Cardiac fibroblast (primary cell): ENCODE measurements around the gene ZNF816.
"Not testable (repeated sequence)": the region's sequence is repeated elsewhere in the genome, so short reads cannot be mapped to it uniquely, and the experiment has no call there.

Source experiments
- DNase-seq, 2 donors: peaks; one replicate each; pipeline versions ENCODE4 v3.0.0 to v3.0.0-alpha.2; 2010; ENCODE audit warnings: low read depth in 2 of 2
- H3K4me3 ChIP-seq, 2 donors: replicated peaks in 1 of 2; 1 replicate in 1 of 2; 2 replicates in 1 of 2; pipeline ENCODE4 v1.5.1; 2011; ENCODE audit warnings: low read depth in 2 of 2, low read length in 2 of 2, mild to moderate bottlenecking in 2 of 2, moderate library complexity in 1 of 2
- CTCF ChIP-seq: IDR thresholded peaks from one replicate; pipeline ENCODE4 v1.5.1; 2011; ENCODE audit warnings: low read depth, mild to moderate bottlenecking, low read length, inconsistent platforms

ZNF816 gene

DNA sequence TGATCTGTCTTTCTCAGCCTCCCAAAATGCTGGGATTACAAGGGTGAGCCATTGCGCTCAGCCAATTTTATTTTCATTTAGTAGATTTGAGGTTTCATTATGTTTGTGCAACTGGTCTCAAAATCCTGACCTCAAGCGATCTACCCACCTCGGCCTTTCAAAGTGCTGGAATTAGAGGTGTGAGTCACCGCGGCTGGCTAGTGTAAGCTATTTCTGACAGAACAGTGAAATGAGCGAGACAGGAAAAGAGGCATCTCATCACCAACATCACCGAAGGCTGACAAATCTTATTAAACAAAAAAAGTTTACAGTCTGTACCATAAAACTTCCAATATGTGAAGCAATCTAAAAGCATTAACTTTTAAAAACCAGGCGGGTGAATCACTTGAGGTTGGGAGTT lies 27.2 kb downstream of the ZNF816 start:
- TF ChIP-seq CTCF, result no peak
- DNase-seq, result peak; percentile 11 to 41

DNA sequence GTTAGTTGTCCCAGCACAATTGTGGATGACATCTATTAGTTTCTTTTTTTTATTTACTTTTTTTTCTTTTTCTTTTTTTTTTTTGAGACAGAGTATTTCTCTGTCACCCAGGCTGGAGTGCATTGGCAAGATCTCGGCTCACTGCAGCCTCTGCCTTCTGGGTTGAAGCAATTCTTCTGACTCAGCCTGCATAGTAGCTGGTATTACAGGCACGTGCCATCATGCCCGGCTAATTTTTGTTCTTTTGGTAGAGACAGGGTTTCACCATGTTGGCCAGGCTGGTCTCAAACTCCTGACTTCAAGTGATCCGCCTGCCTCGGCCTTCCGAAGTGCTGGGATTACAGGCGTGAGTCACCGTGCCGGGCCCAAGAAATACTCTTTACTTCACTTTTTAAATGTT lies 38.0 kb downstream of the ZNF816 start:
- not testable (repeated sequence) for H3K4me3 ChIP-seq
- peak in 1 of 2 donors; percentile 11 for DNase-seq

More for the DNA sequence above, 27.2 kb downstream of the ZNF816 start:
- no peak overlapping the region for H3K4me3 ChIP-seq

- DNase-seq, result peak; percentile 14 to 49
- TF ChIP-seq CTCF, result no peak
- peak overlapping the region; percentile 64 to 72 for H3K4me3 ChIP-seq
Observed at GRCh38 chr19:52923778-52924593, 38.7 kb downstream of the ZNF816 start.

DNA sequence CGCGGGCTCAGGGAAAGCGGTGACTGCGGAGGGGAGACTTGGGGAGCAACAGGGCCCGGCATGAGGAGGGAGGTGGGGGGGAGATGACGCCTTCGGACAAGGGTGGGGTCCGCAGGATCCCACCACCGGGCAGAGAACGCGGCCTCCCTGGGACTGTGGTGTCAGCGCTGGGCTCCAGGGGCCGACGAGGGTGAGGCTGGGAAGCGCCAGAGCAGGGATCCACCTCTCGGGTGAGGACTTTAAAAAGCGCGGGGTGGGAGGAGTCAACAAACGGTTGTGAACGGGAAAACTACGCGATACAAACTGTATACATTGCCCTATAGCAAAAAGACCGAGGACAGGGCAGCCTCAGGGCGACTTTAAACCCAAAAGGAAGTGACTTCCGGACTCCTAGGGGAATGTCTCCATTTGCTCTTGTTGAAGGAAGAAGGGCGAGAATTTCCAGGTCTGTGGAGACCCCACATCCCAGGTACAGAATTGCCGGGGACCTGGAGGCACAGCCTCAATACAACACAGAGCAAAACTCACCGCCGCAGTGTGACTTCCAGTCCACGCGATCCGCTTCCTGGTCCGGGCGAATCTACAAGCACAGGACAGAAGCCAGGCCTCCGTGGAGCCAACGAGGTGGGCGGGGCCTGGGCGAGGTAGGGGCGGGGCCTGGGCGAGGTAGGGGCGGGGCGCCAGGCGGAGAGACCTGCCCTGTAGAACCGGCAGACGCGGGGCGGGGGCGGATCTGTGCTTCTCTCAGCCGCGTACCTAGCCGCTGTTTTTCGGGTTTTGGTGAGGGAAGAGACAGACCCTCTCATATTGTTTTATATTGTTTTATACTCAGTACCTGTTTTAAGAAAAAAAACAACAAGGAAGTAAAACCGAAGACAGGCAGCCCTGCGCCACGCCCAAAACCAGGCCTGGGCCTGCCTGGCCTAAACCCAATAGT lies 39.6 kb downstream of the ZNF816 start, which contains the start of gene ZNF888:
Gene ZNF888 (minus strand): TSS at position 588 of the 937 bp plus-strand sequence. CDS start 5,555 bp downstream, outside the sequence.
- TF ChIP-seq CTCF, result no peak
- peak within 1 kb of the TSS; percentile 64 to 72 for H3K4me3 ChIP-seq
- DNase-seq, result peak; percentile 81 to 86

DNA sequence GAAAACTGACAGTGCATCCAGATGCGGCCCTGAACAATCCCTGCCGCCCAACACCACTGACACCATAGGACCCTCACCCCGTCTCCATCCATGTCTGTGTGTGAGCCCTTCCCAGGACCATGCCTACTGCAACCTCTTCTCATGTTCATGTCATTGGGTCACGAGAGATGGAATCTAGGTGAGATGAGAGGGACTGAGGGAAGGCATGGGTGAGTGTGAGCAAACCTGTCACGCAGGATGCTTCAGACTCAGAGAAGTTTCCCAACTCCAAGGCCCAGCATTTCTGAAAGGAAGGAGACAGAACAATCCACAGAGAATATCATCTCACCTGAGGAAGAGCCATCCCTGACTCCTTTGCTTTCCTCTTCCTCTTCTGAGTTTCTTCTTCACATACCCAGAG lies 45.1 kb downstream of the ZNF816 start:
- TF ChIP-seq CTCF, result no peak
- no peak for DNase-seq
- no peak overlapping the region for H3K4me3 ChIP-seq

DNA sequence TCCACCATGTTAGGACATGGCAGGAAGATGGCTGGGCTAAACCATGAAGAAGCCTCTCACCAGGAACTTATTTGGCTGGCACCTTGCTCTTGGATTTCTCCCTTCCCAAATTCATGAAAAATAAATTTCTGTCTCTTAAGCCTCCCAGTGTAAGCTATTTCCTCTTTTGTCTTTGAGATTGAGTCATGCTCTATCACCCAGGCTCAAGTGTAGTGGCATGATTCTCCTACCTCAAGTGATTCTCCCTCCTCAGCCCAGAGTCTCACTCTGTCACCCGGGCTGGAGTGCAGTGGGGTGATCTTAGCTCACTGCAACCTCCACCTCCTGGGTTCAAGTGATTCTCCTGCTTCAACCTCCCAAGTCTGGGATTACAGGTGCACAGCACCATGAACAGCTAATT lies 52.0 kb downstream of the ZNF816 start:
- H3K4me3 ChIP-seq, result no peak overlapping the region
- no peak for TF ChIP-seq CTCF
- DNase-seq, result no peak

DNA sequence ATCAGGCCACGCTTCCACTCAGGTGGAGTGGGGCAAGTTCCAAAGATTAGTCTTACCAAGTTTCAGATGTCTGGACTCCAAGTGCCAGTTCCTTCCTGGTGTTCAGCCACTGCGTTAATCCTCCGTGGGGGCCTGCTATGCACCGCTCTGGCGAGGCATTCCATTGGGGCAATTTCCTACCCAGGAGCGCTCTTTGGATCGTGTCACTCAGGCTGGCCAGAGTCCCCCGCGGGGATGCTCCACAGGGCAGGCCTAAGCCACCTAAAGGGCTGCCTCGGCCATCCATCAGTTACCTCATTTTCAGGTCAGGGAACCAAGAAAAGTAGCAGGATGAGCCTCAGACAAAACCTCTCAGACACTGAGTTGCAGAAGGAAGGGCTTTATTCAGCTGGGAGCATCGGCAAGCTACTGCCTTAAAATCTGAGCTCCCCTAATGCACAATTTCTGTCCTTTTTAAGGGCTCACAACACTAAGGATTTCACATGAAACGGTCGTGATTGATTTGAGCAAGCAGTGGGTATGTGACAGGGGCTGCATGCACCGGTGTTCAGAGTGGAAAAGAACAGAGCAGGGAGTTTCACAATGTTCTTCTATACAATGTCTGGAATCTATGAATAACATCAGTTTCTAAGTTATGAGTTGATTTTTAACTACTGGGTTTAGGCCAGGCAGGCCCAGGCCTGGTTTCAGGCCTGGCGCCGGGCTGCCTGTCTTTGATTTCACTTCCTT lies 58.5 kb downstream of the ZNF816 start:
- DNase-seq, H3K4me3 ChIP-seq: not testable (repeated sequence)
